K562 (cell line): ENCODE data around the gene OVOL1. TPM values are rescaled to one million over a fixed set of nuclear protein-coding genes. Genes with fewer than 3 reads are reported as not detected.

Experiments
- ATAC-seq: fragments of 200-7000 bp; cut with Tn5 transposase; 3 replicates; pipeline ENCODE4 v1.9.1; 2020; ENCODE audit warnings: moderate library complexity
- BruUV-seq: library from RNA; stranded (reverse); fragments of 400-500 nt; replicated peaks from 2 replicates; lab custom pipeline; 2021; lab: Mats Ljungman, UMichigan
- CTCF ChIA-PET: fragments of 300-600 bp; formaldehyde crosslinking; extraction: SDS; loops from one replicate; lab custom pipeline; 2021; ENCODE audit warnings: low intra/inter-chr PET ratio; lab: Yijun Ruan, JAX
- POLR2A ChIA-PET: fragments of 300-600, 350-650 bp; sonication (Branson Sonifier 250); formaldehyde crosslinking; extraction: SDS; loops from one replicate; lab custom pipeline; 2021; ENCODE audit warnings: antibody characterized with exemption, inconsistent platforms; lab: Yijun Ruan, JAX
- DNase-seq, 4 experiments: peaks; one replicate each; pipeline versions ENCODE4 v3.0.0 to v3.0.0-alpha.2; 2011 to 2018; ENCODE audit warnings: low spot score in 3 of 4, mixed read lengths in 3 of 4; ENCODE audit errors: extremely low read depth in 1 of 4
- FAIRE-seq: peaks from 2 replicates; lab custom pipeline; 2011; peaks lifted over from hg19 to GRCh38; lab: Jason Lieb, UNC
- H2AFZ ChIP-seq: 2 replicates; pipeline ENCODE4 v1.6.0; 2011; ENCODE audit warnings: low read depth, low read length, control low read depth, inconsistent platforms
- H3K27ac ChIP-seq: fragments of 200-600 bp; 3 replicates; pipeline ENCODE4 v1.8.0; 2011; ENCODE audit warnings: low read depth, mild to moderate bottlenecking, control low read depth, inconsistent platforms, low read length, moderate library complexity, mixed read lengths; ENCODE audit errors: extremely low read depth
- H3K27me3 ChIP-seq, 2 experiments: fragments of 300-600 bp in 1 of 2; 2 replicates in 1 of 2; 3 replicates in 1 of 2; pipeline versions ENCODE4 v1.6.0 to v1.8.0; 2011; ENCODE audit warnings: inconsistent platforms in 2 of 2, low read length in 2 of 2, mild to moderate bottlenecking in 1 of 2, mixed read lengths in 1 of 2, moderate library complexity in 1 of 2; ENCODE audit not compliant: control insufficient read depth in 2 of 2, insufficient read depth in 2 of 2
- H3K36me3 ChIP-seq: fragments of 300-600 bp; 3 replicates; pipeline ENCODE4 v1.8.0; 2011; ENCODE audit warnings: mild to moderate bottlenecking, low read length, inconsistent platforms; ENCODE audit not compliant: control insufficient read depth, insufficient read depth
- H3K4me1 ChIP-seq, 2 experiments: fragments of 200-600 bp in 1 of 2; replicated peaks in 1 of 2; 2 replicates in 1 of 2; 3 replicates in 1 of 2; pipeline versions ENCODE4 v1.5.1 to v1.8.0; 2011; ENCODE audit warnings: inconsistent platforms in 2 of 2, low read length in 2 of 2, mild to moderate bottlenecking in 1 of 2, mixed read lengths in 1 of 2, moderate library complexity in 1 of 2; ENCODE audit not compliant: control insufficient read depth in 2 of 2, insufficient read depth in 2 of 2
- H3K4me2 ChIP-seq: 2 replicates; pipeline ENCODE4 v1.6.1; 2011; ENCODE audit warnings: low read length, control low read depth, inconsistent platforms, mixed read lengths; ENCODE audit not compliant: insufficient read depth
- H3K4me3 ChIP-seq: fragments of 200-600 bp; sonication (generic), shearing (Covaris generic); 2 replicates; pipeline ENCODE4 v1.5.1; 2016; ENCODE audit warnings: control low read depth, inconsistent platforms
- H3K79me2 ChIP-seq: fragments of 200-600 bp; 3 replicates; pipeline ENCODE4 v1.8.0; 2011; ENCODE audit warnings: low read length, inconsistent platforms; ENCODE audit not compliant: control insufficient read depth, insufficient read depth
- H3K9ac ChIP-seq, 2 experiments: 2 replicates each; pipeline versions ENCODE4 v1.6.0 to v1.6.1; 2011; ENCODE audit warnings: low read depth in 2 of 2, low read length in 2 of 2, control low read depth in 1 of 2, inconsistent platforms in 1 of 2, mild to moderate bottlenecking in 1 of 2, mixed read lengths in 1 of 2; ENCODE audit not compliant: insufficient read depth in 1 of 2
- H3K9me1 ChIP-seq: one replicate; pipeline ENCODE4 v1.6.0; 2011; ENCODE audit warnings: inconsistent platforms, mild to moderate bottlenecking, low read length, moderate library complexity; ENCODE audit not compliant: control insufficient read depth, insufficient read depth
- H3K9me3 ChIP-seq: replicated peaks from 2 replicates; pipeline ENCODE4 v1.5.1; 2011; ENCODE audit warnings: low read depth, low read length, inconsistent platforms; ENCODE audit not compliant: control insufficient read depth, insufficient read depth
- H4K20me1 ChIP-seq: replicated peaks from 2 replicates; pipeline ENCODE4 v1.6.1; 2011; ENCODE audit warnings: low read length, inconsistent platforms, mixed read lengths; ENCODE audit not compliant: control insufficient read depth, insufficient read depth
- ETV1 ChIP-seq: fragments of 450-650 bp; conservative IDR thresholded peaks from 2 replicates; pipeline ENCODE4 v1.6.1; 2016; ENCODE audit warnings: missing genetic modification characterization, control low read depth, low read depth, missing compliant biosample characterization
- GABPA ChIP-seq: fragments of 200-800 bp; sonication (Bioruptor generic); conservative IDR thresholded peaks from 2 replicates; pipeline ENCODE4 v1.6.1; 2016; ENCODE audit warnings: low read depth, missing genetic modification characterization, missing compliant biosample characterization
- GATA2 ChIP-seq: sonication (generic); formaldehyde crosslinking; IDR thresholded peaks from 2 replicates; pipeline ENCODE4 v1.4.0; 2020; ENCODE audit warnings: mild to moderate bottlenecking, missing genetic modification reagents
- NR2C2 ChIP-seq, 2 experiments: fragments of 200-800 bp in 1 of 2; sonication (Bioruptor generic) in 1 of 2; sonication (generic) in 1 of 2; formaldehyde crosslinking in 1 of 2; IDR thresholded peaks; 2 replicates each; pipeline versions ENCODE4 v1.6.1 to v1.8.0; 2016 to 2022; ENCODE audit warnings: mild to moderate bottlenecking in 1 of 2, missing compliant biosample characterization in 1 of 2, missing genetic modification characterization in 1 of 2, missing genetic modification reagents in 1 of 2
- SNRNP70 ChIP-seq: fragments of 200-400 bp; formaldehyde crosslinking; optimal IDR thresholded peaks from 2 replicates; pipeline ENCODE3; 2017; ENCODE audit warnings: low read depth, low read length
- WGBS: fragments of 100-300 bp; shearing (Covaris generic); methylation state at CpG from one replicate; pipeline ENCODE4 v1.1.6; 2016; ENCODE audit warnings: low coverage, mixed read lengths; ENCODE audit not compliant: insufficient coverage; ENCODE audit errors: missing lambda C conversion rate; 5-methylcytosine and 5-hydroxymethylcytosine counted together
- in situ Hi-C: fragments of 300-500 bp; cut with MboI; formaldehyde crosslinking; loops from 4 replicates; pipeline ENCODE4 v1.15.0; 2018; ENCODE audit warnings: inconsistent platforms, mixed read lengths
- intact Hi-C: fragments of 100-400 bp; cut with micrococcal nuclease; formaldehyde crosslinking; loops from 2 replicates; pipeline ENCODE4 v1.14.2; 2022
- polyA plus RNA-seq, 8 experiments: library from polyadenylated mRNA; depleted of rRNA in 4 of 8; stranded (reverse) in 5 of 8; unstranded in 3 of 8; fragments of >200 nt; fragmentation: Nextera tagmentation in 2 of 8; fragmentation: Illumina TruSeq in 1 of 8; extraction: Ambion mirVana in 2 of 8; extraction: Trizol in 1 of 8; gene quantifications; 2 replicates each; pipeline versions ENCODE4 v1.2.1 to v1.2.3, GENCODE V29; 2011 to 2014; ENCODE audit warnings: inconsistent platforms in 1 of 8, missing spikeins in 1 of 8
- total RNA-seq, 7 experiments: library from RNA; depleted of rRNA in 6 of 7; stranded (reverse); fragments of >200 nt in 6 of 7; fragmentation: Illumina TruSeq in 2 of 7; extraction: Trizol in 2 of 7; gene quantifications; 2 replicates each; pipeline versions ENCODE4 v1.2.1 to v1.2.3, GENCODE V29; 2011 to 2021; ENCODE audit warnings: low replicate concordance in 1 of 7
- TF ChIP-seq, protein P1 (sequence below), 2 experiments: fragments of 450-650 bp; formaldehyde crosslinking in 1 of 2; IDR thresholded peaks; 2 replicates each; pipeline versions ENCODE4 v1.4.0 to v1.6.1; 2014 to 2020; ENCODE audit warnings: mild to moderate bottlenecking in 2 of 2, borderline replicate concordance in 1 of 2, low read depth in 1 of 2

Gene OVOL1
- total and polyA plus RNA-seq, 9 of the 15 experiments (the other 6 are each of a cell fraction or from before 2014, with no cell fraction given), result 0.09 TPM; not detected in 8

DNA sequence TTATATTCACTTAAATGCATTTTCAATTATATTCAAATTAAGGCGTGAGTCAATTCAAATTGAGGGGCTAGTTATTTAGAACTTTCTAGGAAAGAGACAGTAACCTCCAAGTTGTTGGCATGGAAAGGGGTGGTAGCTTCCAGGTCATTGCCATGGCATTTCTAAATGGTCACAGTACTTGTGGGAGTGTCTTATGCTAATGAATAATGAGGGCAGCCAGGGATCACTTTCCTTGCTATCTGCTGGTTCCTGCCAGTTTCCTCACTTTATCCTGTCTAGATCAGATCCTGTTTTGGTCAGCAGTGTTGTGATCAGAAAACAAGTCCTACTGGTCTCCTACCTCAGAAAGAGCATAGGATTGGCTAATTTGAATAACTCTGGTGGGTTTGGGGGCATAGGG is 44.5 kb upstream of the OVOL1 start:
- 50% methylated on average over 1 of the region's 1 CpG for WGBS
- no peak for ATAC-seq
- FAIRE-seq, result no peak
- in situ Hi-C loops (no loop called here), intact Hi-C loops (no loop called here)
- no peaks in the 10 kb centered on the region for H3K9me1 ChIP-seq
- no peak for DNase-seq
- H3K27me3 ChIP-seq, result peaks cover 4 to 19% of the 10 kb centered on the region in 2 experiments; a peak in 3 of 5 replicates
- POLR2A ChIA-PET, result interaction anchor here (1.1 to 1.5 kb wide), 2 partner anchors 13 to 18 kb away, joined by 3 to 5 read pairs; no protein-coding TSS in a partner anchor
- H3K79me2 ChIP-seq, result no peaks in the 10 kb centered on the region
- no peak overlapping the region for H3K27ac ChIP-seq
- CTCF ChIA-PET, result interaction anchor here (0.7 to 2.0 kb wide), 2 partner anchors 76 kb away, joined by 4 to 9 read pairs; no protein-coding TSS in a partner anchor
- no peaks in the 10 kb centered on the region for H4K20me1 ChIP-seq
- no peak overlapping the region for H2AFZ ChIP-seq
- H3K4me3 ChIP-seq, result no peak overlapping the region
- no peaks in the 10 kb centered on the region for H3K36me3 ChIP-seq
- H3K9me3 ChIP-seq, result no peaks in the 10 kb centered on the region; the same call in 1 of the 2 replicates
- H3K4me2 ChIP-seq, result no peak overlapping the region
- peaks cover 4 to 15% of the 10 kb centered on the region in 2 experiments; a peak in 3 of 5 replicates for H3K4me1 ChIP-seq
- no TSS peak for BruUV-seq
- no peak overlapping the region for H3K9ac ChIP-seq
- TF ChIP-seq SNRNP70, result no peak
- TF ChIP-seq GABPA (tag), result peak; percentile 44
- TF ChIP-seq, protein P1, sequence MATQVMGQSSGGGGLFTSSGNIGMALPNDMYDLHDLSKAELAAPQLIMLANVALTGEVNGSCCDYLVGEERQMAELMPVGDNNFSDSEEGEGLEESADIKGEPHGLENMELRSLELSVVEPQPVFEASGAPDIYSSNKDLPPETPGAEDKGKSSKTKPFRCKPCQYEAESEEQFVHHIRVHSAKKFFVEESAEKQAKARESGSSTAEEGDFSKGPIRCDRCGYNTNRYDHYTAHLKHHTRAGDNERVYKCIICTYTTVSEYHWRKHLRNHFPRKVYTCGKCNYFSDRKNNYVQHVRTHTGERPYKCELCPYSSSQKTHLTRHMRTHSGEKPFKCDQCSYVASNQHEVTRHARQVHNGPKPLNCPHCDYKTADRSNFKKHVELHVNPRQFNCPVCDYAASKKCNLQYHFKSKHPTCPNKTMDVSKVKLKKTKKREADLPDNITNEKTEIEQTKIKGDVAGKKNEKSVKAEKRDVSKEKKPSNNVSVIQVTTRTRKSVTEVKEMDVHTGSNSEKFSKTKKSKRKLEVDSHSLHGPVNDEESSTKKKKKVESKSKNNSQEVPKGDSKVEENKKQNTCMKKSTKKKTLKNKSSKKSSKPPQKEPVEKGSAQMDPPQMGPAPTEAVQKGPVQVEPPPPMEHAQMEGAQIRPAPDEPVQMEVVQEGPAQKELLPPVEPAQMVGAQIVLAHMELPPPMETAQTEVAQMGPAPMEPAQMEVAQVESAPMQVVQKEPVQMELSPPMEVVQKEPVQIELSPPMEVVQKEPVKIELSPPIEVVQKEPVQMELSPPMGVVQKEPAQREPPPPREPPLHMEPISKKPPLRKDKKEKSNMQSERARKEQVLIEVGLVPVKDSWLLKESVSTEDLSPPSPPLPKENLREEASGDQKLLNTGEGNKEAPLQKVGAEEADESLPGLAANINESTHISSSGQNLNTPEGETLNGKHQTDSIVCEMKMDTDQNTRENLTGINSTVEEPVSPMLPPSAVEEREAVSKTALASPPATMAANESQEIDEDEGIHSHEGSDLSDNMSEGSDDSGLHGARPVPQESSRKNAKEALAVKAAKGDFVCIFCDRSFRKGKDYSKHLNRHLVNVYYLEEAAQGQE (IDR thresholded peaks at IDR 0.05; ENCODE audit: borderline replicate concordance), result peak; percentile 36; the same call in 1 of the 2 replicates
- TF ChIP-seq, protein P1 (CRISPR knock-in tag; IDR thresholded peaks at IDR 0.05; ENCODE audit: low read depth), result no peak
- TF ChIP-seq ETV1 (tag), result peak; percentile 46; the same call in 1 of the 2 replicates
- TF ChIP-seq GATA2 (CRISPR knock-in tag), result no peak
- TF ChIP-seq NR2C2 (CRISPR knock-in tag; IDR thresholded peaks at IDR 0.05), result no peak
- peak; percentile 77 for TF ChIP-seq NR2C2 (tag; IDR thresholded peaks at IDR 0.05)
